Natural killer cell (primary cell): Measurements from ENCODE around the gene EEF2K. TPM values are rescaled to one million over a fixed set of nuclear protein-coding genes. Genes with fewer than 3 reads are reported as not detected.

ENCODE experiments used
- ATAC-seq, 3 donors: fragments of 150-1000 bp in 2 of 3; fragments of 200-7000 bp in 1 of 3; cut with Tn5 transposase; 1 replicate in 1 of 3; 2 replicates in 2 of 3; pipeline ENCODE4 v1.10.0; 2021; ENCODE audit warnings: mild to moderate bottlenecking in 2 of 3, moderate library complexity in 2 of 3
- DNase-seq, 2 donors: peaks; one replicate each; pipeline versions ENCODE4 v3.0.0 to v3.0.0-alpha.2; 2013 to 2021; ENCODE audit warnings: mixed read lengths in 1 of 2
- H3K27ac ChIP-seq: one replicate; pipeline ENCODE4 v1.5.1; 2013; ENCODE audit warnings: mild to moderate bottlenecking, low read length
- H3K27me3 ChIP-seq: one replicate; pipeline ENCODE4 v1.6.1; 2013; ENCODE audit warnings: low read length; ENCODE audit not compliant: control insufficient read depth, insufficient read depth
- H3K36me3 ChIP-seq: one replicate; pipeline ENCODE4 v1.6.1; 2013; ENCODE audit warnings: low read length; ENCODE audit not compliant: control insufficient read depth, insufficient read depth
- H3K4me1 ChIP-seq: one replicate; pipeline ENCODE4 v1.6.1; 2013; ENCODE audit warnings: low read length; ENCODE audit not compliant: control insufficient read depth, insufficient read depth
- H3K4me3 ChIP-seq: one replicate; pipeline ENCODE4 v1.5.1; 2013; ENCODE audit warnings: low read length
- H3K9me3 ChIP-seq: one replicate; pipeline ENCODE4 v1.6.1; 2013; ENCODE audit warnings: low read length; ENCODE audit not compliant: control insufficient read depth, insufficient read depth
- H3K27ac Mint-ChIP-seq, 2 donors: one replicate each; pipeline ENCODE4 v1.8.0; 2022; ENCODE audit warnings: mild to moderate bottlenecking in 2 of 2, mixed read lengths in 2 of 2, moderate library complexity in 1 of 2
- H3K27me3 Mint-ChIP-seq, 2 donors: one replicate each; pipeline ENCODE4 v1.8.0; 2022; ENCODE audit warnings: low read depth in 2 of 2, mixed read lengths in 2 of 2
- H3K36me3 Mint-ChIP-seq: one replicate; pipeline ENCODE4 v1.8.0; 2022; ENCODE audit warnings: mixed read lengths
- H3K4me1 Mint-ChIP-seq, 2 donors: one replicate each; pipeline ENCODE4 v1.8.0; 2022; ENCODE audit warnings: mixed read lengths in 2 of 2
- H3K4me3 Mint-ChIP-seq: one replicate; pipeline ENCODE4 v1.8.0; 2022; ENCODE audit warnings: mild to moderate bottlenecking, moderate library complexity, mixed read lengths
- H3K9me3 Mint-ChIP-seq, 2 donors: one replicate each; pipeline ENCODE4 v1.8.0; 2022; ENCODE audit warnings: mixed read lengths in 2 of 2
- WGBS: methylation state at CpG from one replicate; pipeline ENCODE4 v1.1.7; 2013; ENCODE audit warnings: missing lambda C conversion rate; ENCODE audit not compliant: insufficient coverage; 5-methylcytosine and 5-hydroxymethylcytosine counted together
- intact Hi-C: fragments of 100-400 bp; cut with micrococcal nuclease; formaldehyde crosslinking; loops from one replicate; pipeline ENCODE4 v1.14.2; 2022
- total RNA-seq, 4 donors: library from RNA; stranded (reverse); fragments of 120-200 nt in 1 of 4; gene quantifications; one replicate each; pipeline versions ENCODE4 v1.2.3 to v1.2.4, GENCODE V29; 2013 to 2022
- TF ChIP-seq, protein P1 (sequence below): fragments of 200-600 bp; IDR thresholded peaks from one replicate; pipeline ENCODE4 v1.8.0; 2022; ENCODE audit warnings: antibody characterized with exemption

Gene EEF2K
- total RNA-seq, 3 donors from 2014 or later (not counting 1 experiment from before 2014, with no cell fraction given): 12.6 to 33.5 (median 22.9) TPM

DNA sequence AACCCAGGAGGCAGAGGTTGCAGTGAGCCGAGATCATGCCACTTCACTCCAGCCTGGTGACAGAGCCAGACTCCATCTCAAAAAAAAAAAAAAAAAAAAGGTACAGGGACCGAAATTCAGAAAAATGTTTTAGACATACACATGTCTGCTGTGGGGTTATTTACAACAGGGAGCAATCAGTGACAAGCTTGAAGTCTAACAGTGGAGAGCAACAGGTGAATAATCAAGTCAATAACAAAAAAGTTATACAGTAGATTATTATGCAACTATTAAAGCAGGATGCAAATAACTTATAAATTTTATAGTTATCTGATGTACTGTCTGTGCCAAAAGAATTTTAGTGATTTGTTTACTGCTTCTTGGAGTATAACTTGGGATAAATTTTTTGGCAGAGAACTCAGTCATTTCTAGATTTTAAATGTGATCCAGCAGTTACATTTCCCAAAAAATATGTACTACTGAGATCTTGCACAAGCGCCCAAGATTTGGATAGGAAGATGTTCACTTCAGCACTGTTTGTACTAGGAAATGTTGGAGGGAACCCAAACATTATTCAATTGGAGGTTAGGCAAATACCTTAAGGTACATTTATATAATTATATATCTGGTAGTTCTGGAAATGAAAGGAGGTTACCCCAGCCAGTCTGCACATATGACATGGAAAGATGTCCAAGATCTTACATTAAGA is 34.1 kb downstream of the EEF2K start:
- DNase-seq (no peak), ATAC-seq (no peak)
- peaks cover 7% of the 10 kb centered on the region in 2 donors for H3K4me1 Mint-ChIP-seq
- Histone ChIP-seq H3K9me3 (no peaks in the 10 kb centered on the region), H3K27ac (peak overlapping the region; percentile 59), H3K4me3 (no peak overlapping the region), H3K27me3 (no peaks in the 10 kb centered on the region), H3K4me1 (peaks cover 11% of the 10 kb centered on the region), H3K36me3 (peaks cover 5% of the 10 kb centered on the region)
- H3K4me3 Mint-ChIP-seq: no peak overlapping the region
- intact Hi-C loops: loop anchor here (5.0 to 10.0 kb wide), 2 partner anchors 33 to 55 kb away; partner anchors contain the start of genes EEF2K and POLR3E
- H3K9me3 Mint-ChIP-seq: no peaks in the 10 kb centered on the region
- no CpG with 5 or more reads among the region's 3 CpGs for WGBS
- TF ChIP-seq, protein P1, sequence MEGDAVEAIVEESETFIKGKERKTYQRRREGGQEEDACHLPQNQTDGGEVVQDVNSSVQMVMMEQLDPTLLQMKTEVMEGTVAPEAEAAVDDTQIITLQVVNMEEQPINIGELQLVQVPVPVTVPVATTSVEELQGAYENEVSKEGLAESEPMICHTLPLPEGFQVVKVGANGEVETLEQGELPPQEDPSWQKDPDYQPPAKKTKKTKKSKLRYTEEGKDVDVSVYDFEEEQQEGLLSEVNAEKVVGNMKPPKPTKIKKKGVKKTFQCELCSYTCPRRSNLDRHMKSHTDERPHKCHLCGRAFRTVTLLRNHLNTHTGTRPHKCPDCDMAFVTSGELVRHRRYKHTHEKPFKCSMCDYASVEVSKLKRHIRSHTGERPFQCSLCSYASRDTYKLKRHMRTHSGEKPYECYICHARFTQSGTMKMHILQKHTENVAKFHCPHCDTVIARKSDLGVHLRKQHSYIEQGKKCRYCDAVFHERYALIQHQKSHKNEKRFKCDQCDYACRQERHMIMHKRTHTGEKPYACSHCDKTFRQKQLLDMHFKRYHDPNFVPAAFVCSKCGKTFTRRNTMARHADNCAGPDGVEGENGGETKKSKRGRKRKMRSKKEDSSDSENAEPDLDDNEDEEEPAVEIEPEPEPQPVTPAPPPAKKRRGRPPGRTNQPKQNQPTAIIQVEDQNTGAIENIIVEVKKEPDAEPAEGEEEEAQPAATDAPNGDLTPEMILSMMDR: no peak
- H3K36me3 Mint-ChIP-seq: no peaks in the 10 kb centered on the region
- H3K27me3 Mint-ChIP-seq: no peaks in the 10 kb centered on the region
- peak overlapping the region; percentile 91 to 94 for H3K27ac Mint-ChIP-seq

DNA sequence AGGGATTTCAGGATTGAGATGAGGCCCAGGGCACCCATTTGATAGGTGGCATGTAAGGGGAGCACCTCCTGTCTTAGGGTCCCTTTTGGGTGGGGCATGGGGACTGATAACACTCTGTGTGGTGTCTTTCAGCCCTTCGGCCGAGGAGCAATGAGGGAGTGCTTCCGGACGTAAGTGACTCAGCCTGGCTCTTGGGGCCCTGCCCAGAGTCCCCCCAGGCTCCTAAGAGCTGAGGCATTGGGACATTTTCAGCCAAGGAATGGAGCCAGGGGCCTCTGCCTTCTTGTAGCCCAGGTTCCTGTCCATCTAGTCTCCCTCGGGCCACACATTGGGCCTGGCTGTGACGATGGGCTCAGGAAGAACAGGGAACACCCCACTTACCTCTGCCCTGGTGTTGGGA is 44.4 kb downstream of the EEF2K start:
- intact Hi-C loops: no loop called here
- 96% methylated on average over 6 of the region's 6 CpGs for WGBS
- no peaks in the 10 kb centered on the region for H3K36me3 Mint-ChIP-seq

DNA sequence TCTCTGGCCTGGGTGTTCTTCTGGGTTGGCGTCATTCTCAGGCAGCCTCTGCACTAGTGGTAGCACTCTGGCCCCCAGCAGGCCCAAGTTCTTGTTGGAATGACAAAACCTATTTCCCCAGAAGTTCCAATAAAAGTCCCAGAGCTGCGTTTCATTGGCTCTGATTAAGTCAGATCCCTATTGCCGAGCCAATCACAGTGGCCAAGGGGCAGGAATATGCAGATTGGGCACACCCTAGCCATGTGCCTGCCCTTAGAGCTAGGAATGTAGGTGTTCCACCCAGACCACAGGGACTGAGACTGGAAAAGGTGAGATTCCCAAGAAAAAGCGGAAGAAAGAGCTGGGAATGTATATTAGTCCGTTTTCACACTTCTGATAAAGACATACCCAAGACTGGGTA is 46.2 kb downstream of the EEF2K start:
- WGBS: 82% methylated on average over 3 of the region's 5 CpGs
- Mint-ChIP-seq H3K27ac (peak overlapping the region in 1 of 2 donors; percentile 45), H3K4me3 (peak overlapping the region; percentile 35), H3K27me3 (no peaks in the 10 kb centered on the region), H3K9me3 (no peaks in the 10 kb centered on the region), H3K36me3 (no peaks in the 10 kb centered on the region), H3K4me1 (peaks cover 18 to 23% of the 10 kb centered on the region in 2 donors)
- no peaks in the 10 kb centered on the region for H3K27me3 ChIP-seq
- peaks cover 14% of the 10 kb centered on the region for H3K36me3 ChIP-seq
- intact Hi-C loops: no loop called here
- TF ChIP-seq, protein P1: no peak
- no peak overlapping the region for H3K27ac ChIP-seq
- ATAC-seq: no peak
- H3K4me3 ChIP-seq: no peak overlapping the region
- no peak for DNase-seq
- peaks cover 11% of the 10 kb centered on the region for H3K4me1 ChIP-seq
- H3K9me3 ChIP-seq: peaks cover 5% of the 10 kb centered on the region

More for the DNA sequence above, 44.4 kb downstream of the EEF2K start:
- peaks cover 11% of the 10 kb centered on the region for H3K4me1 ChIP-seq
- peaks cover 7% of the 10 kb centered on the region for H3K36me3 ChIP-seq
- peaks cover 18 to 23% of the 10 kb centered on the region in 2 donors for H3K4me1 Mint-ChIP-seq
- no peak overlapping the region for H3K4me3 ChIP-seq
- no peaks in the 10 kb centered on the region for H3K27me3 Mint-ChIP-seq
- H3K27ac ChIP-seq: no peak overlapping the region
- DNase-seq (no peak), ATAC-seq (no peak)
- no peaks in the 10 kb centered on the region for H3K9me3 Mint-ChIP-seq
- TF ChIP-seq, protein P1: no peak
- H3K9me3 ChIP-seq: peaks cover 4% of the 10 kb centered on the region
- H3K27me3 ChIP-seq: no peaks in the 10 kb centered on the region
- peak overlapping the region in 1 of 2 donors; percentile 44 for H3K27ac Mint-ChIP-seq
- no peak overlapping the region for H3K4me3 Mint-ChIP-seq
